Hepatocyte (in vitro differentiated cells): Measurements from ENCODE around the gene DEFB132.

ENCODE experiments used
- EZH2phosphoT487 ChIP-seq: fragments of 200-600 bp; sonication (generic); IDR thresholded peaks from one replicate; pipeline ENCODE4 v1.6.1; 2018; ENCODE audit warnings: antibody characterized with exemption, mild to moderate bottlenecking, low read depth, moderate library complexity; ENCODE audit not compliant: unreplicated experiment, severe bottlenecking
- TF ChIP-seq, protein P1 (sequence below): fragments of 200-600 bp; sonication (generic); IDR thresholded peaks from 2 replicates; pipeline ENCODE4 v1.5.1; 2016; ENCODE audit warnings: antibody characterized with exemption, mild to moderate bottlenecking; ENCODE audit not compliant: poor library complexity

DNA sequence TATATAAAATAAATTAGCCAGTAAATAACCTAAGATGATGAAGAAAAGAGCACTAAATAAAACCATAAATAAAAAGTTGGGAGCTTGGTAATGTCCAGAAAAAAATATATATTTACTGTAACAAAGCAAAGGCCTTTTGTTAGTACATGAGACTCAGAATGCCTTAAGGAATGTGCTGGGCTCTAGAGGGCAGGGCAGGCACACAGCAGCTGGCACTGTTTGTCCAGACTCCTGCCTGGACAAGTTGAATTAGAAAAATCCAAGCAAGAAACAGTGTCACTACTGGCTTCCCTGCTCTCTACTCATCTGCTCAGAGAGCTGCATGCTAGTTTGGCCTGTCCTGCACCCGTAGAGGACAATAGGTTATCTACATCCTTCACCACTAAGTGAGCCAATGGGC is 21.6 kb upstream of the DEFB132 start:
- TF ChIP-seq, protein P1, sequence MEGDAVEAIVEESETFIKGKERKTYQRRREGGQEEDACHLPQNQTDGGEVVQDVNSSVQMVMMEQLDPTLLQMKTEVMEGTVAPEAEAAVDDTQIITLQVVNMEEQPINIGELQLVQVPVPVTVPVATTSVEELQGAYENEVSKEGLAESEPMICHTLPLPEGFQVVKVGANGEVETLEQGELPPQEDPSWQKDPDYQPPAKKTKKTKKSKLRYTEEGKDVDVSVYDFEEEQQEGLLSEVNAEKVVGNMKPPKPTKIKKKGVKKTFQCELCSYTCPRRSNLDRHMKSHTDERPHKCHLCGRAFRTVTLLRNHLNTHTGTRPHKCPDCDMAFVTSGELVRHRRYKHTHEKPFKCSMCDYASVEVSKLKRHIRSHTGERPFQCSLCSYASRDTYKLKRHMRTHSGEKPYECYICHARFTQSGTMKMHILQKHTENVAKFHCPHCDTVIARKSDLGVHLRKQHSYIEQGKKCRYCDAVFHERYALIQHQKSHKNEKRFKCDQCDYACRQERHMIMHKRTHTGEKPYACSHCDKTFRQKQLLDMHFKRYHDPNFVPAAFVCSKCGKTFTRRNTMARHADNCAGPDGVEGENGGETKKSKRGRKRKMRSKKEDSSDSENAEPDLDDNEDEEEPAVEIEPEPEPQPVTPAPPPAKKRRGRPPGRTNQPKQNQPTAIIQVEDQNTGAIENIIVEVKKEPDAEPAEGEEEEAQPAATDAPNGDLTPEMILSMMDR, result peak; percentile 28
- no peak for TF ChIP-seq EZH2phosphoT487
